IMR-90 (cell line): Measurements from ENCODE around the gene RANBP9. TPM values are rescaled to one million over a fixed set of nuclear protein-coding genes. Genes with fewer than 3 reads are reported as not detected.

ENCODE experiments used
- ATAC-seq: fragments of 200-7000 bp; cut with Tn5 transposase; 2 replicates; pipeline ENCODE4 v1.9.1; 2020; ENCODE audit warnings: low read depth, mild to moderate bottlenecking, moderate library complexity
- BruUV-seq: library from RNA; stranded (reverse); fragments of 400-500 nt; replicated peaks from 2 replicates; lab custom pipeline; 2021; lab: Mats Ljungman, UMichigan
- CTCF ChIA-PET: fragments of 300-600 bp; formaldehyde crosslinking; extraction: SDS; loops from one replicate; lab custom pipeline; 2021; ENCODE audit warnings: antibody characterized with exemption; lab: Yijun Ruan, JAX
- POLR2A ChIA-PET: fragments of 300-600 bp; sonication (Branson Sonifier 250); formaldehyde crosslinking; loops from one replicate; lab custom pipeline; 2022; ENCODE audit warnings: antibody characterized with exemption; ENCODE audit not compliant: unreplicated experiment; lab: Charles Lee
- DNase-seq: peaks from one replicate; pipeline ENCODE4 v3.0.0; 2013
- H2AFZ ChIP-seq: replicated peaks from 2 replicates; pipeline ENCODE3; 2013; ENCODE audit warnings: low read length, mild to moderate bottlenecking; ENCODE audit not compliant: poor library complexity
- H2AK5ac ChIP-seq: 2 replicates; pipeline ENCODE4 v1.6.1; 2013; ENCODE audit warnings: low read depth, low read length, inconsistent platforms
- H2AK9ac ChIP-seq: replicated peaks from 2 replicates; pipeline ENCODE3; 2013; ENCODE audit warnings: mild to moderate bottlenecking, low read depth, low read length, moderate library complexity; ENCODE audit not compliant: poor library complexity
- H2BK120ac ChIP-seq: 2 replicates; pipeline ENCODE4 v1.6.1; 2013; ENCODE audit warnings: low read depth, low read length, inconsistent platforms
- H2BK15ac ChIP-seq: 3 replicates; pipeline ENCODE4 v1.6.1; 2013; ENCODE audit warnings: low read depth, low read length, inconsistent platforms
- H2BK20ac ChIP-seq: 2 replicates; pipeline ENCODE4 v1.6.1; 2013; ENCODE audit warnings: low read depth, mild to moderate bottlenecking, inconsistent platforms, low read length, moderate library complexity
- H2BK5ac ChIP-seq: 2 replicates; pipeline ENCODE4 v1.6.1; 2013; ENCODE audit warnings: mild to moderate bottlenecking, low read depth, low read length, inconsistent platforms; ENCODE audit not compliant: poor library complexity, severe bottlenecking
- H3K14ac ChIP-seq: replicated peaks from 2 replicates; pipeline ENCODE4 v1.6.1; 2013; ENCODE audit warnings: low read depth, low read length, inconsistent platforms
- H3K18ac ChIP-seq: 2 replicates; pipeline ENCODE4 v1.6.1; 2013; ENCODE audit warnings: low read depth, low read length, control low read depth
- H3K23ac ChIP-seq: 2 replicates; pipeline ENCODE4 v1.6.1; 2013; ENCODE audit warnings: low read depth, low read length, inconsistent platforms
- H3K27ac ChIP-seq: 2 replicates; pipeline ENCODE4 v1.5.1; 2013; ENCODE audit warnings: mild to moderate bottlenecking, control low read depth, low read length; ENCODE audit not compliant: insufficient read depth
- H3K27me3 ChIP-seq: 2 replicates; pipeline ENCODE4 v1.6.1; 2013; ENCODE audit warnings: low read length; ENCODE audit not compliant: control insufficient read depth, insufficient read depth
- H3K36me3 ChIP-seq: 2 replicates; pipeline ENCODE4 v1.6.1; 2013; ENCODE audit warnings: low read length, mixed read lengths; ENCODE audit not compliant: control insufficient read depth, insufficient read depth
- H3K4ac ChIP-seq: 2 replicates; pipeline ENCODE4 v1.6.1; 2013; ENCODE audit warnings: low read depth, low read length, inconsistent platforms
- H3K4me1 ChIP-seq: 2 replicates; pipeline ENCODE4 v1.6.1; 2013; ENCODE audit warnings: low read length, mixed read lengths; ENCODE audit not compliant: control insufficient read depth, insufficient read depth
- H3K4me2 ChIP-seq: 2 replicates; pipeline ENCODE4 v1.6.1; 2013; ENCODE audit warnings: low read depth, mild to moderate bottlenecking, control low read depth, low read length, moderate library complexity
- H3K4me3 ChIP-seq: 2 replicates; pipeline ENCODE4 v1.5.1; 2013; ENCODE audit warnings: low read depth, mild to moderate bottlenecking, control low read depth, low read length, moderate library complexity; ENCODE audit not compliant: insufficient read depth
- H3K56ac ChIP-seq: 2 replicates; pipeline ENCODE4 v1.6.1; 2013; ENCODE audit warnings: low read length, inconsistent platforms; ENCODE audit not compliant: insufficient read depth; ENCODE audit errors: extremely low read depth
- H3K79me1 ChIP-seq, 2 experiments: 2 replicates each; pipeline ENCODE4 v1.6.1; 2013; ENCODE audit warnings: low read length in 2 of 2, inconsistent platforms in 1 of 2, low read depth in 1 of 2
- H3K9ac ChIP-seq: 2 replicates; pipeline ENCODE4 v1.6.1; 2013; ENCODE audit warnings: low read depth, low read length, control low read depth
- H3K9me1 ChIP-seq: 2 replicates; pipeline ENCODE4 v1.6.1; 2013; ENCODE audit warnings: low read length, inconsistent platforms; ENCODE audit not compliant: insufficient read depth
- H3K9me3 ChIP-seq: 2 replicates; pipeline ENCODE4 v1.6.1; 2013; ENCODE audit warnings: low read length; ENCODE audit not compliant: control insufficient read depth, insufficient read depth
- H4K20me1 ChIP-seq: 2 replicates; pipeline ENCODE4 v1.6.1; 2013; ENCODE audit warnings: low read length, inconsistent platforms; ENCODE audit not compliant: insufficient read depth
- H4K5ac ChIP-seq: 2 replicates; pipeline ENCODE4 v1.6.1; 2013; ENCODE audit warnings: mild to moderate bottlenecking, low read depth, low read length, control low read depth
- H4K8ac ChIP-seq, 2 experiments: 2 replicates each; pipeline ENCODE4 v1.6.1; 2013; ENCODE audit warnings: low read depth in 2 of 2, low read length in 2 of 2, control low read depth in 1 of 2, inconsistent platforms in 1 of 2
- H4K91ac ChIP-seq: 2 replicates; pipeline ENCODE4 v1.6.1; 2013; ENCODE audit warnings: low read depth, low read length, inconsistent platforms; ENCODE audit not compliant: insufficient read depth
- BHLHE40 ChIP-seq: fragments of 150-350 bp; IDR thresholded peaks from 2 replicates; pipeline ENCODE4 v1.6.1; 2016; ENCODE audit warnings: mild to moderate bottlenecking, low read depth, low read length
- CHD1 ChIP-seq: IDR thresholded peaks from 2 replicates; pipeline ENCODE4 v1.6.1; 2012; ENCODE audit warnings: low read depth, low read length, improper control_type of control experiment
- CTCF ChIP-seq: conservative IDR thresholded peaks from 2 replicates; pipeline ENCODE4 v1.5.1; 2012; ENCODE audit warnings: mild to moderate bottlenecking, low read depth, low read length, improper control_type of control experiment
- FOS ChIP-seq: fragments of 150-350 bp; IDR thresholded peaks from 2 replicates; pipeline ENCODE4 v1.6.1; 2016; ENCODE audit warnings: low read depth, low read length
- MAFK ChIP-seq: IDR thresholded peaks from 2 replicates; pipeline ENCODE4 v1.6.1; 2012; ENCODE audit warnings: low read depth, low read length, improper control_type of control experiment
- MAZ ChIP-seq: IDR thresholded peaks from 2 replicates; pipeline ENCODE4 v1.6.1; 2012; ENCODE audit warnings: low read depth, mild to moderate bottlenecking, low read length, improper control_type of control experiment, moderate library complexity, borderline replicate concordance
- MXI1 ChIP-seq: IDR thresholded peaks from 2 replicates; pipeline ENCODE4 v1.6.1; 2012; ENCODE audit warnings: low read depth, mild to moderate bottlenecking, low read length, moderate library complexity, borderline replicate concordance
- NFE2L2 ChIP-seq: fragments of 150-350 bp; IDR thresholded peaks from 2 replicates; pipeline ENCODE4 v1.6.1; 2016; ENCODE audit warnings: low read depth, mild to moderate bottlenecking, low read length
- POLR2A ChIP-seq: IDR thresholded peaks from 2 replicates; pipeline ENCODE4 v1.6.1; 2012; ENCODE audit warnings: mild to moderate bottlenecking, low read depth, low read length
- RAD21 ChIP-seq: IDR thresholded peaks from 2 replicates; pipeline ENCODE4 v1.6.1; 2012; ENCODE audit warnings: low read length, improper control_type of control experiment
- WGBS, 2 experiments: methylation state at CpG; one replicate each; pipeline versions ENCODE4 v1.1.5 to v1.1.7; 2013; ENCODE audit warnings: missing lambda C conversion rate in 2 of 2; ENCODE audit not compliant: insufficient read length in 1 of 2; ENCODE audit errors: extremely low coverage in 2 of 2; 5-methylcytosine and 5-hydroxymethylcytosine counted together
- dilution Hi-C: fragments of 300-500 bp; cut with HindIII; formaldehyde crosslinking; loops from one replicate; pipeline ENCODE4 v1.14.3; 2018; ENCODE audit warnings: low sequenced_read_pairs; ENCODE audit not compliant: unreplicated experiment
- in situ Hi-C: fragments of 300-500 bp; cut with MboI; formaldehyde crosslinking; loops from 3 replicates; pipeline ENCODE4 v1.14.3; 2019; ENCODE audit warnings: low sequenced_read_pairs, inconsistent platforms, mixed read lengths
- intact Hi-C: fragments of 100-400 bp; cut with micrococcal nuclease; formaldehyde crosslinking; loops from 2 replicates; pipeline ENCODE4 v1.10.0; 2022
- polyA plus RNA-seq, 3 experiments: library from polyadenylated mRNA; depleted of rRNA; stranded (reverse); fragments of >200 nt; gene quantifications; 2 replicates each; pipeline ENCODE4 v1.2.3, GENCODE V29; 2012; ENCODE audit warnings: low replicate concordance in 1 of 3
- total RNA-seq: library from RNA; depleted of rRNA; stranded (reverse); fragments of >200 nt; gene quantifications from 2 replicates; pipeline ENCODE4 v1.2.3, GENCODE V29; 2012
- TF ChIP-seq, protein P1 (sequence below): fragments of 150-350 bp; IDR thresholded peaks from 2 replicates; pipeline ENCODE4 v1.6.1; 2017; ENCODE audit warnings: mild to moderate bottlenecking, antibody characterized with exemption, low read length, low read depth

Gene RANBP9
- total and polyA plus RNA-seq, 2 of the 4 experiments (the other 2 are of a cell fraction): 17.7 to 27.8 TPM

GRCh38 chr6:13614926-13615791 lies 96.5 kb downstream of the RANBP9 start, which contains the start of gene NOL7:
TSS of gene NOL7 (plus strand) at chr6:13615335. CDS start at chr6:13615359, 24 bp downstream.
- peak; percentile 99 for DNase-seq
- H2BK5ac ChIP-seq: peak within 1 kb of the TSS; percentile 77
- H2BK15ac ChIP-seq: no peak within 1 kb of the TSS; the same call in 2 of the 3 replicates
- POLR2A ChIA-PET: interaction anchor here (1.0 kb wide), 2 partner anchors 175 to 287 kb away, joined by 3 read pairs; partner anchors contain the start of gene TBC1D7
- peak within 1 kb of the TSS; percentile 87 for H3K14ac ChIP-seq
- peak within 1 kb of the TSS; percentile 40 for H4K5ac ChIP-seq
- peak within 1 kb of the TSS; percentile 15 for H3K18ac ChIP-seq
- H3K4me1 ChIP-seq: peaks cover 5% of the 10 kb centered on the region; the same call in 1 of the 2 replicates
- H2AK9ac ChIP-seq: peak within 1 kb of the TSS; percentile 99
- H3K9me1 ChIP-seq: 0 out of 2 replicates have a peak, but pooled peaks cover 5% of the 10 kb centered on the region
- peak within 1 kb of the TSS; percentile 72 to 81 for H4K8ac ChIP-seq
- ATAC-seq: peak; percentile 93
- intact Hi-C loops: loop anchor here (1.0 to 2.0 kb wide), 7 partner anchors 40 to 279 kb away; partner anchors contain the start of genes GFOD1 and SIRT5
- peak within 1 kb of the TSS; percentile 87 for H3K4ac ChIP-seq
- TF ChIP-seq RAD21 (0 out of 2 replicates have a peak, but pooled peaks have one; percentile 0), MAFK (no peak), NFE2L2 (no peak), BHLHE40 (peak; percentile 64; the same call in 1 of the 2 replicates), POLR2A (peak; percentile 83), MXI1 (peak; percentile 99), FOS (no peak), CTCF (peak; percentile 98), MAZ (peak; percentile 81; the same call in 1 of the 2 replicates), CHD1 (0 out of 2 replicates have a peak, but pooled peaks have one; percentile 39)
- TF ChIP-seq, protein P1, sequence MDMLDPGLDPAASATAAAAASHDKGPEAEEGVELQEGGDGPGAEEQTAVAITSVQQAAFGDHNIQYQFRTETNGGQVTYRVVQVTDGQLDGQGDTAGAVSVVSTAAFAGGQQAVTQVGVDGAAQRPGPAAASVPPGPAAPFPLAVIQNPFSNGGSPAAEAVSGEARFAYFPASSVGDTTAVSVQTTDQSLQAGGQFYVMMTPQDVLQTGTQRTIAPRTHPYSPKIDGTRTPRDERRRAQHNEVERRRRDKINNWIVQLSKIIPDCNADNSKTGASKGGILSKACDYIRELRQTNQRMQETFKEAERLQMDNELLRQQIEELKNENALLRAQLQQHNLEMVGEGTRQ: peak; percentile 81
- dilution Hi-C loops: no loop called here
- peak within 1 kb of the TSS; percentile 82 for H3K56ac ChIP-seq
- peak within 1 kb of the TSS; percentile 64 for H3K4me3 ChIP-seq
- peaks cover 21 to 32% of the 10 kb centered on the region in 2 experiments for H3K79me1 ChIP-seq
- H3K9ac ChIP-seq: peak within 1 kb of the TSS; percentile 82
- CTCF ChIA-PET: interaction anchor here (0.6 to 2.0 kb wide), 13 partner anchors 10 to 312 kb away, joined by 3 to 8 read pairs (median 3); partner anchors contain the start of genes RANBP9 and SIRT5
- H3K23ac ChIP-seq: peak within 1 kb of the TSS; percentile 88
- peak within 1 kb of the TSS; percentile 67 for H2BK120ac ChIP-seq
- peak within 1 kb of the TSS; percentile 67 for H2AK5ac ChIP-seq
- peak within 1 kb of the TSS; percentile 96 for H3K4me2 ChIP-seq
- peak within 1 kb of the TSS; percentile 98 for H2AFZ ChIP-seq
- H3K27ac ChIP-seq: peak within 1 kb of the TSS; percentile 75
- WGBS, 2 experiments: 0% methylated on average over 24 of the region's 85 CpGs; no CpG with 5 or more reads in 1 of the 2 experiments
- H4K91ac ChIP-seq: peak within 1 kb of the TSS; percentile 94
- peaks cover 16% of the 10 kb centered on the region for H3K36me3 ChIP-seq
- no peaks in the 10 kb centered on the region for H3K27me3 ChIP-seq
- in situ Hi-C loops: no loop called here
- BruUV-seq: no TSS peak
- H3K9me3 ChIP-seq: no peaks in the 10 kb centered on the region
- H2BK20ac ChIP-seq: no peak within 1 kb of the TSS
- H4K20me1 ChIP-seq: peaks cover 9% of the 10 kb centered on the region; the same call in 1 of the 2 replicates
